ENCODE measurements around the gene CLEC9A.
"Not testable (repeated sequence)": the region's sequence is repeated elsewhere in the genome, so short reads cannot be mapped to it uniquely, and the experiment has no call there.

Gene CLEC9A

GRCh38 chr12:10030446-10030845 is at the start of gene CLEC9A:
TSS of gene CLEC9A (plus strand) at chr12:10030682. CDS start at chr12:10052688, 22,006 bp downstream.
- DNase-seq: no peak

- no peak for DNase-seq
Measured at GRCh38 chr12:9991876-9992275, 38.6 kb upstream of the CLEC9A start.

- DNase-seq: no peak
Measured at GRCh38 chr12:9992296-9992695, 38.2 kb upstream of the CLEC9A start.

GRCh38 chr12:9999016-9999415 is 31.5 kb upstream of the CLEC9A start, which contains the start of gene CLEC1B:
TSS of gene CLEC1B (minus strand) at chr12:9999121. CDS start at chr12:9999100, 21 bp downstream.
- no peak for DNase-seq

- DNase-seq: no peak
Measured at GRCh38 chr12:10001171-10001776, 29.2 kb upstream of the CLEC9A start.

- DNase-seq: no peak
Measured at GRCh38 chr12:10012630-10013330, 17.7 kb upstream of the CLEC9A start.

GRCh38 chr12:10015450-10015849 is 15.0 kb upstream of the CLEC9A start:
- DNase-seq: no peak

GRCh38 chr12:10016881-10017280 is 13.6 kb upstream of the CLEC9A start:
- no peak for DNase-seq

GRCh38 chr12:10018386-10018785 is 12.1 kb upstream of the CLEC9A start:
- DNase-seq: no peak

- no peak for DNase-seq
Measured at GRCh38 chr12:10021342-10021741, 9.1 kb upstream of the CLEC9A start.

- no peak for DNase-seq
Measured at GRCh38 chr12:10025236-10025635, 5.2 kb upstream of the CLEC9A start.

GRCh38 chr12:10026666-10027065 is 3.8 kb upstream of the CLEC9A start:
- DNase-seq: not testable (repeated sequence)

GRCh38 chr12:10027311-10027710 is 3.2 kb upstream of the CLEC9A start:
- DNase-seq: no peak

- DNase-seq: no peak
Measured at GRCh38 chr12:10027721-10028120, 2.8 kb upstream of the CLEC9A start.

GRCh38 chr12:10031321-10031720 is 839 bp downstream of the CLEC9A start:
- DNase-seq: no peak

- DNase-seq: no peak
Measured at GRCh38 chr12:10031771-10032175, 1.3 kb downstream of the CLEC9A start.

- no peak for DNase-seq
Measured at GRCh38 chr12:10033783-10034545, 3.5 kb downstream of the CLEC9A start.

GRCh38 chr12:10042167-10042566 is 11.7 kb downstream of the CLEC9A start:
- DNase-seq: no peak

- DNase-seq: no peak
Measured at GRCh38 chr12:10048526-10048925, 18.0 kb downstream of the CLEC9A start.

- no peak for DNase-seq
Measured at GRCh38 chr12:10052193-10052913, 21.9 kb downstream of the CLEC9A start.

- DNase-seq: no peak
Measured at GRCh38 chr12:10058387-10058786, 27.9 kb downstream of the CLEC9A start.

GRCh38 chr12:10065241-10065640 is 34.8 kb downstream of the CLEC9A start:
- DNase-seq: no peak

- no peak for DNase-seq
Measured at GRCh38 chr12:10067264-10067663, 36.8 kb downstream of the CLEC9A start.
